GM21447 (cell line): ENCODE data around the gene OR56A1.

Experiments used
- ATAC-seq: cut with Tn5 transposase; IDR thresholded peaks from one replicate; pipeline ENCODE4 v1.9.1; 2021; ENCODE audit not compliant: unreplicated experiment

The OR56A1 gene

GRCh38 chr11:5992150-5992549, 38.4 kb downstream of the OR56A1 start:
- ATAC-seq, result no peak

DNA sequence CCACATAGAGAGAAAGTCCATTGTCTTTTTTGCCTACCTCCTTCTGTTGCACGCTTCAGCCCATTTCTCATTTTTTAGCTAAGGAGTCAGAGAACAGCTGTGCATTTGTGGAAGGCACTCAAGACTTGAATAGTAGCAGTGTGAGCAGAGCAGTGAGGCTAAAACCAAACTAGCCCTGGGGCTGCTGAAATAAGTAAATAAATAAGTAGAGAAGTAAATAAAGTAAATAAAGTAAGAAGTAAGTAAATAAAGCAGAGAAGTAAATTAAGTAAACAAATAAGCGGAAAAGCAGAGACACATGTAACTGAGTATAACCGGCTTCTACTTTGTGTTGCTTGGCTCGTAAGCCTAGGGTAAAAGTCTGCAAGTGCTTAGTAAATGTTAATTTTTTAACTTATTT, 41.4 kb downstream of the OR56A1 start:
- ATAC-seq, result no peak

DNA sequence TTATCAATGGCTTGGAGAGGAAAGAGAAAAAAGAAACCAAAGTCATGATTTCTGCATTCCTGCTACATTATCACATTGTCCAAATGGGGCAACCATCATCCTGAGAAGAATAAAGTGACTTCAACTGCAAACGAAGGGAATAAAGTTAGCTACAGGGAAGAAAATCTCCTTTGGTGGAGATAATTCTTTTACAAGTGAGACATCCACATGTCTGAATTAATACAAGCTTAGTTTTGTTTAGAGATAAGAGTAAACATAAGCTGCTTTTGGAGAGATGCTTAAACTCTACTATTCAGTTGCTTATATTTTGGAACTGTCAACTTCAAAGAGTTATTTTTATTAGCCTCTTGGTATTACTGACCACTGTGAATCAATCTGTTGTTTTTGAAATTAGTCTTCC, 43.7 kb downstream of the OR56A1 start, which contains the start of gene OR52L1:
TSS of gene OR52L1 (minus strand) at position 101 of the 400 bp plus-strand sequence. CDS start at position 46, 55 bp downstream.
- no peak for ATAC-seq

DNA sequence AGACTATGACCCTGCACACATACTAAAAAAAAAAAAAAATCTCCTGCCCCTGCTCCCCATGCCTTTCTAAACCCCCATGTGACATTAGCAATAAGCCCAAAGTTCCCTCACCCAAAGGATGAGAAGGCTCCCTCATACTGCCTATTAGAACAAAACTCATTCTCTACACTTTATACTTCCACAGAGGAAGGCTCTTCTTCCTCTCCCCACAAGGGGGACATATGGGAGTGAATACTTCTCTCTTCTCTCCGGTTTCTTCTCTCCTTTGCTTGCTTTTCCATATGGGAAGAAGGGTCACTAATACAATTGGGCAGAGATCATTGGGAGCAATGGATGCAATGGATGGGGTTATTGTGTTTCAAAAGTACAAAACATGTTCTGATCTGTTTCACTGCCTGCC, 47.1 kb downstream of the OR56A1 start:
- no peak for ATAC-seq

DNA sequence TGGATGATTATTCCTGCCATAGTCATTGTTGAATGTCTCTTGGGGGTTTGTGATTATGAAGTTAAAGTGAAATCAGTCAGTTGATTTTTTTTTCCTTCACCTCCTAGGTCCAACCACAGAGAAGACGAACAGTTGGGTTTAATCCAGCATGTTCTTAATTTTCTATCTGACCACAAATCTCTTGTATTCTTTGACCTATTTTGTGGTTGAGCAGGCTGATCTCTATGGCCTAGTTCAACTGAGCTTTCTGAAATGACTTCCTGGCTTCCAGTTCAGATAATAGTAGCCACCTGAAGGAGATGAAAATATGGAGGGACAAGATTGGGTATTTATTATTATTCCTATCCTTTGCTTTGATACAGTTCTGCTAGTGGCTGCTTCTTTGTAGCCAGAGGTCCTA, 57.0 kb downstream of the OR56A1 start:
- no peak for ATAC-seq
